GM19395 (cell line): ENCODE results near the gene CARD10.

Experiments used
- ATAC-seq: cut with Tn5 transposase; IDR thresholded peaks from one replicate; pipeline ENCODE4 v1.9.1; 2021; ENCODE audit warnings: mild to moderate bottlenecking, moderate library complexity; ENCODE audit not compliant: unreplicated experiment

Gene CARD10

DNA sequence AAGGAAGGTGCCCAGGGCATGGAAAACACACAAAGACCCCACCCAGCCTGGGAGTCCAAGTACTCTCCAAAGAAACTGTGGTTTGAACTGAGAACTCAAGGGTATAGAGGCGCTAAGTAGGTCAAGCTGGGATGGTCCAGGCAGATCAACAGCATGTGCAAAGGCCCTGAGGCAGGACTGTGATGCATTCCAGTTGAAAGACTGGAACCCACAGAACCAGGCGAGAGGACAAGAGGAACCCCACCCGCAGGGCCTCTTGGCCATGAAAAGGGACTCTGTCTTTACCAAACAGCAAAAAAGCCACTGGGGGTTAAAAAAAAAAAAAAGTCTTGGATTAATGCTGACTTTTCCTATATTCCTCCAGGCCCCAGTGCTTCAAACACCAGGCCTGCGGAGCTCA is 14.3 kb downstream of the CARD10 start:
- ATAC-seq: no peak

DNA sequence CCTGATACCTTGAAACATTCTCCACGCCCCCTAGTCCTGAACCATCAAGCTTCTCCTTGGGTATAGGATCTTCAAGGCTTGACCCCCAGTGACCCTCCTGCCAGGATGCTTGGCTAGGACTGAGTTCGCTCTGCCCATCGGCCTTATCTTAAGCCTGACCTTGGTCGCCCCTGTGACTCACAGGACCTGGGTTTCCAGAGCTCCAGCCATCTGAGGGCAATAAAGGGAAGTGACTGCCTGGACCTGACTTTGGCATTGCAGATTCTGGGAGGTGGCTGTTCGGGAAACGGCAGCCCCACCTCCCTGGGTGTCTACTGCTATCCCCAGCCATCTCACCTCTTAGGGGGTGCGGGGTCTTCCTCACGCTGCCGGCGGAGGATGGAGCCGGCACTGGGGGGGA is 15.4 kb downstream of the CARD10 start:
- no peak for ATAC-seq

DNA sequence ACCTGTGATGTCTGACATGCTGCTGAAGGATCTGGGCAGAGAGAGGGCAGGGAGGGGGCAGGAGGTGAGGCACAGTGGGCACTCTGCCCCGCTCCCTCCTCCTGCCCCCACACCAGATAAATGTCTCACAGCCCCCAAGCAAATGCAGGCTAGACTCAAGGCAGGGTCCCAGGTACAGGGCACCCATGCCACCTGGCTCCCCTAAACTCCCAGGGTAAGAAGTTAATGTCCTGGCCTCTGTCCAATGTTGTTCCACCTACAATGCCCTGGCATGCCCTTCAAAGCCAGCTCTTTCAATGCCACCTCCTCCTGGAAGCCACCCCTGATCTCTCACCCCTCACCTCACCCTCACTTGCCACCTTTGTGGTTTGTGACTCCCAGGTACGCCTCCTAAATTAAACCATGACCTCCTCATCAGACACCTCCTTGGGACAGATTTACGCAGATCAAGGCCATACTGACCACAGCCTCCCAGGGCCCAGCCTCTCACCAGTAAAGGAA is 16.0 kb downstream of the CARD10 start:
- ATAC-seq: no peak

GRCh38 chr22:37502342-37503182 is 16.7 kb downstream of the CARD10 start:
- no peak for ATAC-seq

DNA sequence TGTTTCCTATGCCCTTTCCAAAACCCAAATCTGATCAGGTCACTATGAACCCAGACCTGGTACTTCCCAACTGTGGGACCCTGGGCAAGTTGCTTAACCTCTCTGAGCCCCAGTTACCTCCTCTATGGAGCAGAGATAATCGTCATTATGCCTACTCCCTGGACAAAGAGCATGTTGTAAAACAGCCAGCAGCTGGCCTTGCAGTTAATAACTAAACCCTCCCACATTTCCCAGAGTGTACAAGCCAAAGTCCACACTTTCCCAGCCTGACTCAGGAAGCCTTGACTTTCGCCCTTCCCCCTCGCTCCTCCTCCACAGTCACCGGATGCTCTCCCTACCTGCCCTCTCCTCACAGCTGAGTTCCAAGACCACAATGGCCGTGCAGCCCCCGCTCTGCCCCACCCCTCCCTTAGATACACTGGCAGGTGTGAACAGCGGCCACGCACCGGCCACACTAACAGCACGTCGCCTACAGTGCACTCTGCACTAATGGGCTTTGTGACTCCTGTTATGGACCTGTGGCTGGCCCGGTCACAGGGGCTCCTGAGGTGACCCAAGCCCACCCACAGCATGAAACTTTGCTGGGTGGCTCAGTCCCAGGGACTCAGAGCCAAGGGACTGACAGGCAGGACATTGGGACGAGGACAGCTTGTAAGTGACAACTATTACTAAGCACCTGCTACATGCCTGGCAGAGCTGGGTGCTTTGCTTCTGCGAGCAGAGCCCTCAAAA is 17.4 kb downstream of the CARD10 start:
- no peak for ATAC-seq

GRCh38 chr22:37500745-37501609 is 18.2 kb downstream of the CARD10 start:
- no peak for ATAC-seq

- ATAC-seq: no peak
These were observed 19.2 kb downstream of the CARD10 start for GRCh38 chr22:37499789-37500540.

DNA sequence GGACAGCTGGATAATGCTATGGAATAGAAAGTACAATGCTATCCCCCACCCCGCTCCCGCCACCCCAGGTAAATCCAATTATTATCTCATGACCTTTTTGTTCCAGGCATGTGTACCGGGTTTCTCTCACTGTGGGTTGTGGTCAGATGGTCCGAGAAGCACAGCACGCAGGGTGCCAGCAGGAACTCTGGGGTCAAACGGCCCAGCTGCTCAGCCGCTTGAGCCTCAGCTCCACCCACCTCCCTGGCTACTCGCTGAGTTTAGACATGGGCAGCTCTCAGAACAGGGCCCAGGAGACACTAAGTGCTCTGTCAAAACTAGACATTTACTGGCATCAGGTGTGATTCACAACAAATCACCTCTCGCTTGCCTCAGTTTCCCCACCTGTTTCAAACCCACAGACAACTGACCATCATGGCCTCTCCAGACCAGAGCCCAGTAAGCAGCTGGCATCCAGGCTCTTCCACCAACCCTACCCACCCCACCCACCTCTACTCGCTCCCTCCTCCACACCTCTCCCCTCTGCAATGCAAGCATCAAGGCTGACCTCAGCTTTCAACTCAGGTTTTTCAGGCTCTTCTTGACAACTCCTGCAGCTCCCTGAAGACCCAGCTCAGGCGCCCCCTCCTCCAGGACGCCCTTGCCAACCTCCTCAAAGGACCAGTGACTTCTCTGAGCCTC is 20.0 kb downstream of the CARD10 start:
- no peak for ATAC-seq

DNA sequence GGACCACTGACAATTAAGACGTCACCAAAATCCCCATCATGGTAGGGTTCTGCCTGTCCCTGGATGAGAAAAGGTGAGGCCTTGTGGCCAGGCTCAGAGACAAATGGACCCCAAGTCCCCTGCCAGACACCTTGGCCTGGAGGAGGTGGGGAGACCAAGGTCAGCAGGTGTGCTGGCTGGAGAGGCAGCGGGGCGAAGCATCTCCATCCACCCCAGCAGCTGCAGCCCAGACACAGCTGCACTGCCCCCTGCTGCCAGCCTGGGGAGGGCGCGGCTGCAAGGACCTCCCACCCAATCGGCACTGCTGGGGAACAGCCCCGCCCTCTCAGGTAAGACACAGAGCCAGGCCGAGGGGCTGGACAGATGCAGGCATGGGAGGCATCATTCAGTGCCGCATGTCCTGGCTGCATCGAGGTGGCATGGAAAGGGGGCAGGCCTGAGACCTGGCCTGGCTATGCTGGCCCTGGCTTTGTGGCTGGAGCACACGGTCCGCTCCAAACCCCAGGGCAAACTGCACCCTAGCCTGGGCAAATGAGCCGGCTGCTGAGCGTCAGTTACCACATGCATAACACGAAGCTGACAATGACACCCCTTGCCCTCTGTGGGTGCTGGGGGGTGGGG is 20.8 kb downstream of the CARD10 start:
- no peak for ATAC-seq

DNA sequence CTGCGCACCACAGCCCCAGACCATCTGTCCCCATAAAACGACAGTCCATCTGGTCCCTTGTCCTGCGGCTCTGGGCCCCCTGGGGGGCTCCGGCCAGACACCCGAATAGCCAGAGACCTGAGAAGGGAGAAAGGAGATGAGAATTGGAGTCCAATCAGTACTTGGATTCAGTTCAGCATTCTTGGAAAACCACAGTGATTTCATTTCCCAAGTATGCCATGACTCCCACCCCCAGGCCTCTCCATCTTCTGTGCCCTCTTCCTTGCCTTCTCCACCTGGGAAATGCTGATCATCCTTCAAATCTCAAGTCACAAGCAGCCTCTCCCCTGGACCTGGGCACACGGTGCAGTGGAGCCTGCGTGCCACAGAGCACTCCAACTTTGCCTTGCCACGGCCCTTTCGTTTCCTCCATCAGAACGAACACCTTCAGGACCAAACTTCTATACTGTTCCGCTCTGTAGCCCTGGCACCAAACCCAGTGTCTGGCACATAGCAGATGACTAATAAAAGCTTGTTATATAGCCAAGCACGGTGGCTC is 22.1 kb downstream of the CARD10 start:
- no peak for ATAC-seq

- ATAC-seq: no peak
These were observed 22.6 kb downstream of the CARD10 start for GRCh38 chr22:37496651-37497050.

DNA sequence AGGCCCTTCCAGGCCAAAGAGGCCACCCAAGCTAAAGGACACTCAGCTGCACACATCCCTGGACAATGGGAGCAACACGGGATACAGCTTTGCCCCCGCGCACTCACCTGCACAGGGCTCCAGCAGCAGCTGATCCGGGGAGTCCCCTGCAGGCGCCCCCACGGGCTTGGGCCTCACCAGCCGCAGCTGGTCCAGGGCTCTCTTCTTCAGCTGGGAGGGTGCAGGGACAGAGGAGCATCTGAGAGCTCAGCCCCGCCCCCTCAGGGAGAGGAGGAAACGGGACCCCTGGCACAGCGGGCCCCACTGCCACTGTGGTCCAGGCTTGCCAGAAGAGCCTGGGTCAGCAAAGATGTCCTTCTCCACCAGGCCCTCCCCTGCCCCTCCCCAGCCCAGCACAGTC is 25.2 kb downstream of the CARD10 start:
- no peak for ATAC-seq

DNA sequence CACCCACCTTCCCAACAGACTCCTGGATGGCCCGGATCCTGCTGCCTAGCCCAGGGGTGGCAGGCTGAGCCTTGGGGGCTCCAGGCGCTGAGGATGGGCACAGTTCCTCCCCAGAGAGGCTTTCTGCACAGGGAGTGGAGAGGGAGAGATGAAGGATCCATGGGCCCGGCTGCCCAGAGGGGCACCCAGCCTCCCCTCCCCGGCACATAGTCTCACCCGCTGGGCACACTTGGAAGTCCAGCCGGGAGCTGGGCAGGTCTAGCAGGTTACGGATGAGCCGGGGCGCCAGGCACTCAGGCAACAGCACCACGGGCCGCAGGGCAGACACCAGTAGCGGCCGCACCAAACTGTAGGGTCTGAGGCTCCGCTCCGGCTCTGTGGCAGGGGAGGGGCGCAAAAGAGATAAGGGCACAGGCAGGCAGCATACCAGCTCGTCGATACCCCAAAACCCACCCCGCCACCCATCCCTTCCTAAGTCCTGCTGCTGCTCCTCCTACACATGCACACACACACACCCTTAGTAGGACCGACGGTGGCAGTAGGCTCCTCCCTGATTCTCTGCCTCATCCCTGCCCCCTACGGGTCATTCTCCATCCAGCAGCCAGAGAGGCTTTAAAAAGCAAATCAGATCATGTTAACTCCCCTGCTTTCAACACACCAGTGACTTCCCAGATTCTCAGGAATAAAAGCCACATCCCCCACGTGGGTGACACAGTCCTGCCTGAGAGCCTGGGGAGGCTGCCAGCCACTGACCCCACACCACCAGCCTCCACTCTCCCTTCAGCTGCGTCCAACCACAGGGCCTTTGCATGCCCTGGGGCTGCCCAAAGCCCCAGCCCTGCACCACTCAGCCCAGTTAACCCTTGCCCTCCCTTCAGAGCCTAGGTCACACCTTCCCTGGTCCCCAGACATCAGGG is 26.5 kb downstream of the CARD10 start:
- no peak for ATAC-seq

DNA sequence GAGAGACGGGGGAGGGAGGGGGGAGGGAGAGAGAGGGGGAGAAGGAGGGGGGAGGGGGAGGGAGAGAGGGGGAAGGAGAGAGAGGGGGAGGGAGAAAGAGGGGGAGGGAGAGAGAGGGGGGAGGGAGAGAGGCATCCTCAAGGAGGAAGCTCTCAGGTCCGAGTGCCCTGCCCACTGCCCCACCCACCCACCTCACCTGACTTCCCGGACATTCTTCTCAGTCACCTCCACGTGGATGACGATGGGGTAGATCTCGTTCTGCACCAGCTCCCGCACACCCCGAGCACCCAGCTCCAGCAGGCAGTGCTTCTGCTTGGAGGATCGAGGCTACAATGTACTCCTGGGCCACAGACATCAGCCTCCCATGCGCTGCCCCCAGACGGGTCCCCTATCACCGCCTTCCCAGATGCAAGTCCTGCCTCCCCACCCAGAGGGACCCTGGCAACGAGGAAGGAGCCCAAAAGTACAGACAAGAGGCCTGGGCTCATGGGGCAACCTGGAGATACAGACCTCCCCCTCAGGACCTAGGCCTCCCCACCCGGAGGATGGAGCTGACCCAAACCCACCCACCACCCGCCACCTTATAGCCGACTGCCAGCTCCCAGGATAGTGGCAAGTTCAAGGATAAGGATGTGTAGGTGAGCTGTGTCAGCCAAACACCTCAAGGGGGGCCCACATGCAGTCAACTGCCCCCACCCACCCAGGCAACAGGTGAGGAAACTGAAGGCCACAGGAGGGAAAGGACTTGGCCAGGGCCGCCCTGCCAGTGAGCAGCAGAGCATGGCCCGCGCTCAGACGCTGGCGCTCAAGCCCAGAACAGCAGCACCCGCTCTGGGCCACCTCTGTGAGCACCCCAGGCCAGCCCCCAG is 27.4 kb downstream of the CARD10 start:
- no peak for ATAC-seq

- no peak for ATAC-seq
These were observed 28.1 kb downstream of the CARD10 start for GRCh38 chr22:37491106-37491505.

DNA sequence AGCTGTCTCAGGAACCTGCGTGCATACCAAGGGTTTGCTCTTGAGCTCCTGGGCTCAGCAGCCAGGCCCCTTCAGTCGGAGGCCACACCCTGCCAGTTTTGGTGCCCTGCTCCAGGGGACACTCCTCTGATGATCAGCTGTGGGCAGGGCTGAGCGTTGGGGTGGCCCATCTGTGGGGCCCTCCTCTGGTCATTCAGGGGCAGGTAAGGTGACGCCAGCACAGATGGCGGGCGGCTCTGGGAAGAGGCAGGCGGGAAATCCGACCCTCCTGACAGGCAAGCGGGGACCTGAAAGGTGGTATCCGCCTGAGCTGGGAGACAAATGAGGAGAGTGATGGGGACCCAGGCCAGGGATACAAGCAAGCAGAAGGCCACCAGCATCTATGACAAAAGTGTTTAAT is 29.2 kb downstream of the CARD10 start:
- no peak for ATAC-seq
